ENCODE measurements around the gene ZCCHC8.

DNA sequence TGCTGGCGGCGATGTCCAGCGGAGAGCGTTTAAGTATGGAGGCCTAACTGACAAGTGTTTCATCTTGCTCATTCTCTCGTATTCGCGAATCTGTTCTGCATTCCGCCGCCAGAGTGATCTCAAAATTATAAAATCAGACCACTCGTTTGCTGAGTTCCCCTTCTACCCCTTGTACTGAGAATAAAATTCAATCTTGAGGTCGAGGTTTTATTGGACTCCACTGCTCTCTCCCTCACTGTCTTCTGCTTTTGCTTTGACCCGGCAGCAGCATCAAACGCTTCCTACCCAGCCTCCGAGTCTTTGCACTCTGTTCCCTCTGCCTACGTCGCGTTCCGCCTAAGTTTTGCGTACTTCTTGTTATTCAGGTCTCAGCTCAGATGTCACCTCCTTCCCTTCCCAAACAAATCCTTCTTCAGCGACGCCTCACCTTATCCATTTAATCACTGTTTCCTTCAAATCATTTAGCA lies 26.8 kb upstream of the ZCCHC8 start:
- no peak for TF ChIP-seq POLR2A (IDR thresholded peaks at IDR 0.05)
- TF ChIP-seq, protein P1, sequence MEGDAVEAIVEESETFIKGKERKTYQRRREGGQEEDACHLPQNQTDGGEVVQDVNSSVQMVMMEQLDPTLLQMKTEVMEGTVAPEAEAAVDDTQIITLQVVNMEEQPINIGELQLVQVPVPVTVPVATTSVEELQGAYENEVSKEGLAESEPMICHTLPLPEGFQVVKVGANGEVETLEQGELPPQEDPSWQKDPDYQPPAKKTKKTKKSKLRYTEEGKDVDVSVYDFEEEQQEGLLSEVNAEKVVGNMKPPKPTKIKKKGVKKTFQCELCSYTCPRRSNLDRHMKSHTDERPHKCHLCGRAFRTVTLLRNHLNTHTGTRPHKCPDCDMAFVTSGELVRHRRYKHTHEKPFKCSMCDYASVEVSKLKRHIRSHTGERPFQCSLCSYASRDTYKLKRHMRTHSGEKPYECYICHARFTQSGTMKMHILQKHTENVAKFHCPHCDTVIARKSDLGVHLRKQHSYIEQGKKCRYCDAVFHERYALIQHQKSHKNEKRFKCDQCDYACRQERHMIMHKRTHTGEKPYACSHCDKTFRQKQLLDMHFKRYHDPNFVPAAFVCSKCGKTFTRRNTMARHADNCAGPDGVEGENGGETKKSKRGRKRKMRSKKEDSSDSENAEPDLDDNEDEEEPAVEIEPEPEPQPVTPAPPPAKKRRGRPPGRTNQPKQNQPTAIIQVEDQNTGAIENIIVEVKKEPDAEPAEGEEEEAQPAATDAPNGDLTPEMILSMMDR (IDR thresholded peaks at IDR 0.05), result no peak

All from testis (tissue), 2 donors.